Fibroblast of lung (primary cell): ENCODE results near the gene CASQ1. TPM values are rescaled to one million over a fixed set of nuclear protein-coding genes. Genes with fewer than 3 reads are reported as not detected.

Experiments
- DNase-seq, 2 donors: peaks; one replicate each; pipeline versions ENCODE4 v3.0.0 to v3.0.0-alpha.2; 2010; ENCODE audit warnings: low read depth in 2 of 2
- H2AFZ ChIP-seq: 2 replicates; pipeline ENCODE4 v1.5.1; 2012; ENCODE audit warnings: low read length, control low read depth, inconsistent platforms
- H3K27ac ChIP-seq: 2 replicates; pipeline ENCODE4 v1.5.1; 2011; ENCODE audit warnings: low read length, control low read depth; ENCODE audit not compliant: insufficient read depth
- H3K27me3 ChIP-seq: 2 replicates; pipeline ENCODE4 v1.5.1; 2011; ENCODE audit warnings: mild to moderate bottlenecking, low read length; ENCODE audit not compliant: control insufficient read depth, insufficient read depth
- H3K36me3 ChIP-seq: 2 replicates; pipeline ENCODE4 v1.5.1; 2011; ENCODE audit warnings: low read length; ENCODE audit not compliant: control insufficient read depth, insufficient read depth
- H3K4me1 ChIP-seq: 2 replicates; pipeline ENCODE4 v1.5.1; 2011; ENCODE audit warnings: low read length; ENCODE audit not compliant: control insufficient read depth, insufficient read depth; ENCODE audit errors: extremely low read depth
- H3K4me2 ChIP-seq: 2 replicates; pipeline ENCODE4 v1.5.1; 2011; ENCODE audit warnings: low read length, control low read depth; ENCODE audit not compliant: insufficient read depth; ENCODE audit errors: extremely low read depth
- H3K4me3 ChIP-seq, 4 experiments: fragments of 200-600 bp in 1 of 4; sonication (generic) in 1 of 4; replicated peaks in 1 of 4; 2 replicates each; pipeline ENCODE4 v1.5.1; 2011 to 2016; ENCODE audit warnings: low read length in 4 of 4, low read depth in 3 of 4, mild to moderate bottlenecking in 3 of 4, control low read depth in 2 of 4, inconsistent platforms in 1 of 4, mixed read lengths in 1 of 4; ENCODE audit not compliant: insufficient read depth in 1 of 4; ENCODE audit errors: control extremely low read depth in 1 of 4
- H3K79me2 ChIP-seq: 2 replicates; pipeline ENCODE4 v1.5.1; 2012; ENCODE audit warnings: mild to moderate bottlenecking, low read length, inconsistent platforms; ENCODE audit not compliant: control insufficient read depth, insufficient read depth
- H3K9ac ChIP-seq: 2 replicates; pipeline ENCODE4 v1.5.1; 2011; ENCODE audit warnings: mild to moderate bottlenecking, low read length, control low read depth; ENCODE audit not compliant: insufficient read depth
- H3K9me3 ChIP-seq: 2 replicates; pipeline ENCODE4 v1.5.1; 2012; ENCODE audit warnings: low read depth, low read length; ENCODE audit not compliant: control insufficient read depth, insufficient read depth
- H4K20me1 ChIP-seq: 2 replicates; pipeline ENCODE4 v1.5.1; 2011; ENCODE audit warnings: low read length; ENCODE audit not compliant: control insufficient read depth, insufficient read depth; ENCODE audit errors: extremely low read depth
- EZH2 ChIP-seq: IDR thresholded peaks from 2 replicates; pipeline ENCODE4 v1.5.1; 2012; ENCODE audit warnings: low read length, control low read depth, mild to moderate bottlenecking; ENCODE audit errors: missing control alignments
- polyA plus RNA-seq, 2 donors: library from polyadenylated mRNA; depleted of rRNA in 1 of 2; stranded (reverse) in 1 of 2; unstranded in 1 of 2; fragments of >200 nt; gene quantifications; 2 replicates each; pipeline ENCODE4 v1.2.1, GENCODE V29; 2011 to 2012; ENCODE audit warnings: missing spikeins in 1 of 2
- total RNA-seq: library from RNA; depleted of rRNA; stranded (reverse); fragments of >200 nt; gene quantifications from 2 replicates; pipeline ENCODE4 v1.2.1, GENCODE V29; 2014
- TF ChIP-seq, protein P1 (sequence below), 2 donors: IDR thresholded peaks in 1 of 2; conservative IDR thresholded peaks in 1 of 2; 1 replicate in 1 of 2; 2 replicates in 1 of 2; pipeline ENCODE4 v1.5.1; 2011 to 2012; ENCODE audit warnings: low read length in 2 of 2, control low read depth in 1 of 2, inconsistent platforms in 1 of 2, low read depth in 1 of 2, mild to moderate bottlenecking in 1 of 2

Gene CASQ1
- total and polyA plus RNA-seq, 2 donors (not counting 1 experiment from before 2014, with no cell fraction given): 0.15 to 0.17 TPM

GRCh38 chr1:160167580-160167979 is 22.8 kb upstream of the CASQ1 start:
- peak in 1 of 2 donors; percentile 11 for DNase-seq
- Histone ChIP-seq H3K27ac (no peak overlapping the region), H3K4me1 (no peaks in the 10 kb centered on the region), H3K36me3 (no peaks in the 10 kb centered on the region), H3K9ac (no peak overlapping the region), H3K79me2 (no peaks in the 10 kb centered on the region), H4K20me1 (no peaks in the 10 kb centered on the region), H3K9me3 (no peaks in the 10 kb centered on the region), H2AFZ (no peak overlapping the region), H3K4me2 (no peak overlapping the region), H3K27me3 (no peaks in the 10 kb centered on the region), H3K4me3 (no peak overlapping the region)
- no peak for TF ChIP-seq EZH2
- TF ChIP-seq, protein P1, sequence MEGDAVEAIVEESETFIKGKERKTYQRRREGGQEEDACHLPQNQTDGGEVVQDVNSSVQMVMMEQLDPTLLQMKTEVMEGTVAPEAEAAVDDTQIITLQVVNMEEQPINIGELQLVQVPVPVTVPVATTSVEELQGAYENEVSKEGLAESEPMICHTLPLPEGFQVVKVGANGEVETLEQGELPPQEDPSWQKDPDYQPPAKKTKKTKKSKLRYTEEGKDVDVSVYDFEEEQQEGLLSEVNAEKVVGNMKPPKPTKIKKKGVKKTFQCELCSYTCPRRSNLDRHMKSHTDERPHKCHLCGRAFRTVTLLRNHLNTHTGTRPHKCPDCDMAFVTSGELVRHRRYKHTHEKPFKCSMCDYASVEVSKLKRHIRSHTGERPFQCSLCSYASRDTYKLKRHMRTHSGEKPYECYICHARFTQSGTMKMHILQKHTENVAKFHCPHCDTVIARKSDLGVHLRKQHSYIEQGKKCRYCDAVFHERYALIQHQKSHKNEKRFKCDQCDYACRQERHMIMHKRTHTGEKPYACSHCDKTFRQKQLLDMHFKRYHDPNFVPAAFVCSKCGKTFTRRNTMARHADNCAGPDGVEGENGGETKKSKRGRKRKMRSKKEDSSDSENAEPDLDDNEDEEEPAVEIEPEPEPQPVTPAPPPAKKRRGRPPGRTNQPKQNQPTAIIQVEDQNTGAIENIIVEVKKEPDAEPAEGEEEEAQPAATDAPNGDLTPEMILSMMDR (conservative IDR thresholded peaks at IDR 0.05 in 1 of 2, IDR thresholded peaks at IDR 0.05 in 1 of 2; ENCODE audit: low read depth in 1 of 2, low read length in 2 of 2): no peak

- no peaks in the 10 kb centered on the region for H4K20me1 ChIP-seq
- TF ChIP-seq, protein P1 (conservative IDR thresholded peaks at IDR 0.05 in 1 of 2, IDR thresholded peaks at IDR 0.05 in 1 of 2; ENCODE audit: low read depth in 1 of 2, low read length in 2 of 2): no peak
- no peak for TF ChIP-seq EZH2
- H3K27me3 ChIP-seq: no peaks in the 10 kb centered on the region
- no peaks in the 10 kb centered on the region for H3K9me3 ChIP-seq
- no peak overlapping the region for H3K9ac ChIP-seq
- no peak overlapping the region for H3K4me2 ChIP-seq
- H3K4me1 ChIP-seq: no peaks in the 10 kb centered on the region
- no peak overlapping the region for H3K27ac ChIP-seq
- no peaks in the 10 kb centered on the region for H3K36me3 ChIP-seq
- H3K4me3 ChIP-seq: no peak overlapping the region
- no peak for DNase-seq
- no peak overlapping the region for H2AFZ ChIP-seq
- H3K79me2 ChIP-seq: no peaks in the 10 kb centered on the region
Measured at GRCh38 chr1:160168016-160168415, 22.4 kb upstream of the CASQ1 start.

DNA sequence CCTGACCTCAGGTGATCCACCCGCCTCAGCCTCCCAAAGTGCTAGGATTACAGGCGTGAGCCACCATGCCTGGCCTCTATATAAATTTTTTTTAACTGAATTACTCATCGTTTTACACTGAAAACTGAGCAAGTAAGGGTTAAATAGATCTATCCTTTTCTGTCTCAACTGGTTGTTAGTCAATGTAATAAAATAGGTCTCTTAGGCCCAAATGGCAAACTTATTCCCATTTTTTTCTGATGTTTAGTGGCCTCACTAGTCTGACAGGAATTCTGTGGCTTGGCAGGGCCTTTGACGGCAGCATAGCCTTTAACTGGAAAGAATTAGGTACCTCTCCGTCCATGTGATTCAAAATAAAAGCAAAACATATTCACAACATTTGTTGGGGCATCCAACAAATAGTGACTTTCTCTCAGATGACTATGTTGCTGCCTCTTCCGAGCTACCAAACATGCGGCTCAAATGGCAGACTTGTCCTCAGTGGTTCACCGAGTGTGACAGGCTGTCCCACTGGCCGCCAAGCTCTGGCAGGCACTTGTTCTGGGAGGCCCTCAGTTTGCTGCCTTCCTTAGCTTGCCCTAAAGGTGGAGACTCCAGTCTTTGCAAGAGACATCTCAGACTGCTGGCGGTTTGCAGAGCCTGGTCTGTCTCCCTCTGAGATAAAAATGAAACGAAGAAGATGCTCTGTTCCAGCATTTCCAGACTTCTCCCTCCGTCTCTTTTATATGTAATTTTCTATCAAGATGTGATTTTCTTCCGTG is 21.6 kb upstream of the CASQ1 start:
- Histone ChIP-seq H3K4me2 (no peak overlapping the region), H3K9me3 (no peaks in the 10 kb centered on the region), H2AFZ (no peak overlapping the region), H3K4me3 (no peak overlapping the region), H3K27me3 (no peaks in the 10 kb centered on the region), H3K4me1 (no peaks in the 10 kb centered on the region), H3K9ac (no peak overlapping the region), H3K27ac (no peak overlapping the region), H3K36me3 (no peaks in the 10 kb centered on the region), H3K79me2 (no peaks in the 10 kb centered on the region), H4K20me1 (no peaks in the 10 kb centered on the region)
- DNase-seq: peak in 1 of 2 donors; percentile 37
- TF ChIP-seq, protein P1 (conservative IDR thresholded peaks at IDR 0.05 in 1 of 2, IDR thresholded peaks at IDR 0.05 in 1 of 2; ENCODE audit: low read depth in 1 of 2, low read length in 2 of 2): no peak
